Measurements from ENCODE around the gene MAZ.

- TF ChIP-seq GATA3 (IDR thresholded peaks at IDR 0.05; ENCODE audit: low read depth, low read length): no peak
- no peak for TF ChIP-seq GATA2 (IDR thresholded peaks at IDR 0.05; ENCODE audit: low read depth, low read length)
Measured at GRCh38 chr16:29763326-29763725, 43.0 kb upstream of the MAZ start.

Data from SH-SY5Y (cell line).